Hematopoietic multipotent progenitor cell treated with erythropoietin and hydrocortisone succinate and interleukin-3 and kit ligand, for 6 days (in vitro differentiated cells): Measurements from ENCODE around the gene RALGPS2.

Source experiments
- DNase-seq: peaks from one replicate; pipeline ENCODE4 v3.0.0-alpha.2; 2015

Gene RALGPS2

GRCh38 chr1:178927003-178927402 lies 202.0 kb downstream of the RALGPS2 start:
- no peak for DNase-seq

GRCh38 chr1:178928041-178928440 lies 203.0 kb downstream of the RALGPS2 start:
- DNase-seq = no peak

GRCh38 chr1:178928976-178929375 lies 203.9 kb downstream of the RALGPS2 start:
- no peak for DNase-seq

DNA sequence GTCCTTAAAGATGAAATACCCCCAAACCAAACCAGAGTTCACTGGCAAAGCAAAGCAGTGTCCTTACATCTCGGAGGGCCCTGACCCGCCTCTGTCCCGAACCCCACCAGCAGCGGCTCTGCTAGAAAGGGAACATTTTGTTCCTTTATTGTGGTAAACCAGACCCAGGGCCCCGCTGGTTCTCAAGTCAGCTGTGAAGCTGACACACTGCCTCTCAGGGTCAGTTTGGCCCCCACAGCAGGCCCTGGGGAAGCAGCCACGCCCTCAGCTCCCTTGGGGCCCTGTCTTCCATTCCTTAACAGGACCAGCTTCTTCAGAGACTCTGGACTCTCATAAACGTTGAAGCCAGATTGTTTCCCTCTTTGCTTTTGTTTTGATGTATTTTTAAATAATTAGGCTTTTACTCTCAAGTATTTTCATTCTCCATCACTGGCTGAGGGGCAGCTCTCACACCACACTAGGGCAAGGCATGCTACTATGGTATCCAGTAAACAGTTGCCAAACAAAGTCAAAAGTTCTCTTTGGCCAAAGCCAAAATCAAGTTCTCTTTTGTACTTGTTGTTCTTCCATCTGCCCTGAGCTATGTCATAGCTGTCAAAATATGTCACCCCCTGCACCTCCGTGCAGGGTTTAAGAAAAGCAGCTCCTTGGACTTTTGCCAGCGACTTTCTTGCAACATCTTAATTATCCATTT lies 207.0 kb downstream of the RALGPS2 start:
- DNase-seq = peak; percentile 33

- DNase-seq = no peak
These were observed 207.5 kb downstream of the RALGPS2 start for GRCh38 chr1:178932552-178932906.

- DNase-seq = no peak
These were observed 208.1 kb downstream of the RALGPS2 start for GRCh38 chr1:178933105-178933561.

DNA sequence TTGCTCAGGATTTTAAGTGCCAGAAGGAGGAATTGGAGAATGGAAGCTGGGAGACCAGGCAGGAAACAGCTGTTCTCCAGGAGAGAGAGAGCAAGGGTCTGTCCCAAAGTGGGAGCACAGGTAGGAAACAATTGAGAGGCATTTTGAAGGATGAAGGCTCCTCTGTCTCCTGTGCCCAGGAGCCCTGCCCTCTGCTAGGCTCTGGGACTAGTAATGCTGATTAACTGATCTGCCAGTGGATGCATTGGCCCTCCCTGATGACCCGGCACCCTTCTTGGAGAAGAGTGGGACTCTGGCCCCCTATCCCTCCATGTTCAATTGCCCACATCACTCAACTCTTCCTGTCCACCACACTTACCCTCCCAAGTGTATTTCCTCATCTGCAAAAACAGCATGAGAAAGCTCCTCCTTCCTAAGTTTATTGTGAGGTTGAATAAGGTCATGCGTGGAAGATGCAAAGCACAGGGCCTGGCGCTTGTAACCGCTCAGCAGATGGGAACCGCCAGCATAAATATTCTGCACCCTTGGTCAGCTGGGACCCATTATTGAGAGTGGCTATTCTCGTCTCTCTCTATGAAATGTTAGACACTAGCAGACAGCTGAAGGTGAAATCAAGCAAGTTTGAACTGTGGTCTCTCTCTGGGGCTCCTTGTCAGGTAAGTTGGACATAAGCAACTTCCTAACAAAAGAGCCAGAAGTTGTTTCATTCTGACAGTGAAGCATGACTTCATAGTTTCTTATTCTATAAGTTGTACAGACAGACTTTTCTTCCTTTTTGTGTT lies 208.9 kb downstream of the RALGPS2 start:
- peak; percentile 30 for DNase-seq

- DNase-seq = peak; percentile 85
These were observed 209.5 kb downstream of the RALGPS2 start for GRCh38 chr1:178934546-178934945.

GRCh38 chr1:178935610-178936009 lies 210.6 kb downstream of the RALGPS2 start:
- DNase-seq = no peak

- DNase-seq = no peak
These were observed 212.7 kb downstream of the RALGPS2 start for GRCh38 chr1:178937695-178938094.

DNA sequence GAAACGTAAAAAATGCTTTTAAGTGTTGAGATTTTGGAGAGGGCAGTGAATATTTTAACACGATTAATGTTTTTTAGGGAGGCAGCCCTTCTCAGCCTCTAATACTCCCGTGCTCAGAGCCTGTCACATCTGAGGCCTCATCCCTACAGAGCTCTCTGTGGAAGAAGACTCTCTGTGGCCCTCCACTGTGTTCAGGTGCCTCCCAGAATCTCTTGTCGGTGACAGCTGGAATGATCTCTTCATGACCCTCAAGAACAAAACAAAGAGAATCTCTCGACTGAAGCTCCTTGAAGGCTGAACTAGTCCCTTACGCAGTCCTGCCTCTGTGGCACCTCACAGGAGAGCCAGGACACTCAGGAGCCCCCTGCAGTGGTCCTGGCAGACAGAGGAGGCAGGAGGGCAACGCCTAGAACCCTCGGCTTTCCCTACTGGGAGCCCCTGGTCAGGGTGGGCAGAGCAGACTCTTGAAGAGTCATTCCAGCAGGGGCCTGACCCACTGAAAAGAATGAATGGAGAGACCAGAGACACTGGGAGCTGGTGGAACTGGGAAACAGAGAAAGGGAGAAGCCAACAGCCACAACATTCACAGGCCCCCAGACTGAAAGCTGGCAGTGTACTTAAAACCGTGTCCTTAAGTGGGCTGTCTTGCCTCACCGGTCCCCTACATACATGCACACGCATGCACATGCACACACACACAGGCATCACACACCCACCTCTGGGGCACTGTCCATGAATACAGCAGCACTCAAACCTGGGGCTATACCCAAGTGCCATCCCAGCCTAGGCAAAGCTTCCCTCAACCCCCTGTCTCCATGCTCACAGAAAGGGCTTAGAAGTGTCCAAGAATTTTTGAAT lies 213.3 kb downstream of the RALGPS2 start:
- no peak for DNase-seq

- no peak for DNase-seq
These were observed 213.9 kb downstream of the RALGPS2 start for GRCh38 chr1:178938959-178939317.

DNA sequence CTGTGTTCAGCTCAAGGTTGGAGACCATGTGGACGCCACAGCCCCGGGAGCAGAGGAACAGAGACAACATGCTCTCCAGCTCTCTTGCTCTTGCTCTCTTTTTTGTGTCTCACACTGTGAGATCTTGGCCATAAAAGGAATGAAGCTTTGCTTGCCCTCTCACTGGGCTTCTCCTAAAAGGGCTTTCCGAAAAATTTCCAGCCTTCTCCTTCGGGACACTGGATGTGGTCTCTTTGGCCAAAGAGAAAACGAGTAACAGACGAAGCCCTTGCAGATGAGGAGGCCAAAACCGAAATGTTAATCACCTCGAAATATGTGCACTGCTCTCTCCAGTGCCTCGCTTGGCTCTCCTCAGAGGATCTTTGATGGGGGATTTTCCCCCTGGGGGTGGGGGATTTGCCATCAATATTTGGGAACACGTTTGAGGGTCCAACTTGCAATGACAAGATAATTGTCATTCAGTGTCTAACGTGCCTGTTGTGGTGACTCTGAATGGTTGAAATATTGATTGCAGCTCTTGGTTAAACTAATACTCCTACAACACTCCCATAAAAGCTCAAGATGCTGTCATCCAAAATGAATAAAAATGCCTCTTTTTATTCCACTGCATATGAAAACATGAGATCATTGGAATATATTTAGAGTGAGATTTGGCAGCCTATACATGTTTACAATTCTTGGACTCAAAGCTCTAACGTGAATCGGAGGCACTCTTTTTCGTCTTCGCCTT lies 214.5 kb downstream of the RALGPS2 start:
- no peak for DNase-seq

- DNase-seq = no peak
These were observed 215.2 kb downstream of the RALGPS2 start for GRCh38 chr1:178940068-178940765.

- DNase-seq = no peak
These were observed 216.2 kb downstream of the RALGPS2 start for GRCh38 chr1:178941261-178941689.

DNA sequence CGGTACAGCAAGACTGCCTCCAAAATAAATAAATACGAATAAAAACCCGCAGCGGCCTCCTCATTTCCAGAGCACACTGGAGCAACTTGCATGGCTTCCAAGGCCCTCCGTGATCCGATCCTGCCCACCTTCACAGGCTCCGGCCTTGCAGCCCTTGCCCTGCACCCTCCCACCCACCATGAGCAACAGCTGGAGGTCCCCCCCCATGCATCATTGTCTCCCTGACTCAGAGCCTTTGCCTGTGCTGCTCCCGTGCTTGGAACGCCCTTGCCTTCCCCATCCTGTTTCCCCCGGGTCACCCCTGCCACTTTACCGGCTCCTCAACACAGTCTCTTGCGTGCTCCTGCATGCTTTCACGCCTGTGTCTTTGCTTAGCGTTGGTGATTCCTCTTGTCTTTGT lies 216.8 kb downstream of the RALGPS2 start:
- DNase-seq = no peak

- peak; percentile 57 for DNase-seq
These were observed 217.5 kb downstream of the RALGPS2 start for GRCh38 chr1:178942285-178943198.

- DNase-seq = no peak
These were observed 219.7 kb downstream of the RALGPS2 start for GRCh38 chr1:178944729-178945128.

- DNase-seq = no peak
These were observed 220.8 kb downstream of the RALGPS2 start for GRCh38 chr1:178945763-178946266.

DNA sequence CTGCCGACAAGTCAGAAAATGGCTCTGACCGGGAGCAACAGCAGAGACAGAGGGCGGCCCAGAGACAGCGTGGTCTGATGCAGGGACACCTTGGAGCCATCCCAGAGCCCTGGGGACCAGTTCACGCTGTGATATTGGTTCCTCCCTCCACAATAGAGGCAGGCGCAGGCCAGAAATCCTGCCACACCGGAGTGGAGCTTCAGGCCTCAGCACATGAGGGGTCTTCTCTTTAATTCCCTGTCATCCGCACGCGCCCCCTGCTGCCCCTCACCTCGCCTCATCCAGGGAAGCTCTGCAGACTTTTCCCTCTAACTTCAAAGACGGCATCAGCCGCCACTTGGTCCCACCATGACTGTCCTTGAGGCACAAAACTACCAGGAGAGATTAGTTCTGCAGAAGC lies 221.4 kb downstream of the RALGPS2 start:
- DNase-seq = no peak
